IPS-NIHi11 (cell line): Measurements from ENCODE around the gene OR51A7.
A peak's percentile ranks its signal among the peaks of the same experiment; 100 is the strongest.
"Not testable (repeated sequence)": the region's sequence is repeated elsewhere in the genome, so short reads cannot be mapped to it uniquely, and the experiment has no call there.

Experiments
- DNase-seq: peaks from one replicate; pipeline ENCODE4 v3.0.0; 2012; ENCODE audit warnings: mixed read lengths, low spot score

Gene OR51A7, protein sequence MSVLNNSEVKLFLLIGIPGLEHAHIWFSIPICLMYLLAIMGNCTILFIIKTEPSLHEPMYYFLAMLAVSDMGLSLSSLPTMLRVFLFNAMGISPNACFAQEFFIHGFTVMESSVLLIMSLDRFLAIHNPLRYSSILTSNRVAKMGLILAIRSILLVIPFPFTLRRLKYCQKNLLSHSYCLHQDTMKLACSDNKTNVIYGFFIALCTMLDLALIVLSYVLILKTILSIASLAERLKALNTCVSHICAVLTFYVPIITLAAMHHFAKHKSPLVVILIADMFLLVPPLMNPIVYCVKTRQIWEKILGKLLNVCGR

DNA sequence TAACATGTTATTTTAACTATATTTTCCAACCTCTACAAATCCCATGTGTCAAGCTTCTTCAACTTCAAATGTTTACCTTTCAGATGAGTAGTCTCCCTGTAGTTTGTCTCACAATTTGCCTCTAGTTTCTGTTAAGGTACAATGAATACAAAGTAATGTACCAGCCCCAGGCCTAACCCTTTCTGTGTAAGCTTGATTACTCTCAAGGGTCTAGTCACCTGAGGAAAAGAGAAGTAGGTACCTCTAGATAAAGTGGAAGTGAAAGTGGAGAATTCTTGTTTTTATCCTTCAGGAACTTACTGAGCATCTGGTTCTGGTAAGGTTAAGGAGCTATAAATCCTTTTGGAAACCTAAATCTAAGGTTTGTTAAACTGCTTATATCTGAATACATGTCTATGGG is at the start of gene OR51A7:
Gene OR51A7, plus strand, starts transcription at position 300 of the 400 bp plus-strand sequence. CDS start 3,587 bp downstream, outside the sequence.
- no peak for DNase-seq

DNA sequence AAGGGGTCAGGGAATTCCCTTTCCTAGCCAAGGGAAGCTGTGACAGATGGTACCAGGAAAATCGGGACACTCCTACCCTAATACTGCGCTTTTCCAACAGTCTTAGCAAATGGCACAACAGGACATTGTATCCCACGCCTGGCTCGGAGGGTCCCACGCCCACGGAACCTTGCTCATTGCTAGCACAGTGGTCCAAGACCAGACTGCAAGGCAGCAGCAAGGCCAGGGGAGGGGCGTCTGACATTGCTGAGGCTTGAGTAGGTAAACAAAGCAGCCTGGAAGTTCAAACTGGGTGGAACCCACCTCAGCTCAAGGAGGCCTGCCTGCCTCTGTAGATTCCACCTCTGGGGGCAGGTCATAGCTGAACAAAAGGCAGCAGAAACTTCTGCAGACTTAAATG is 49.3 kb upstream of the OR51A7 start:
- DNase-seq, result not testable (repeated sequence)

DNA sequence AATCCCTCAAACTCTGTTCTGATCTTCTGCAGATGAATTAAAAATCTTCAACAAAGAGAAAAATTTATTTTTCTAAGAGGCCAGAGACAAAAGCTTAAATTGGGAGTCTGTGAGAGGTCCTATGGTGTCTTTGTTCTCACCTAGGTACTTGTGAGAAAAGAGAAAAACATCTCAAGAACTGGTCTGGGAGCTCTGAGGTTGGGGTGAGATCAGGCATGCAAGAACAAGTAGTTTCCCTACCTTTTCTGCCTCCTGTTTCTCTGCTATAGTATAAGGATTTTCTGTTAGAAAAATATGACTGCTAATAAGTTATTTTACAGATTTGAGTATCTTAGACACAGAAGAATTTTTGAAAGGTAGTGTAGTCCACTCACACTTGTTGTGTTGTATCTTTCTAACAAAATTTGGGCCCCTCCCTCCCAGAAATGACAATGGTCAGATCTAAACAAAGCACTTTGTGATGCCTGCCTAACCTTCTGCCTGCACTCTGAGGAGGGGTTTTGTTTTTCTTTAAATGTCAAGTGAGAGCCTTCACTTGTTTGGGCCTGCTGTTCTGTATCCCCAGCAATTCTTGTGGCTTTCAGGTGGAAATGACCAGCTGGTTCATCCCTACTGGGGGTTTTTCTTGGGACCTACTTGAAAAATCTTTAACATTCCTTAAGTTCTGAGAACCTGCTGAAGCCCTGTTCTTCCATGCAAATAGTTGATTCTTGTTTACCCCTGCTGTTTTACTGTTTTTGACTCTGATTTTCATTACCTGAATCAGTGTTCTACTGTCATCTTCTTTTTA is 40.9 kb upstream of the OR51A7 start:
- peak; percentile 22 for DNase-seq

DNA sequence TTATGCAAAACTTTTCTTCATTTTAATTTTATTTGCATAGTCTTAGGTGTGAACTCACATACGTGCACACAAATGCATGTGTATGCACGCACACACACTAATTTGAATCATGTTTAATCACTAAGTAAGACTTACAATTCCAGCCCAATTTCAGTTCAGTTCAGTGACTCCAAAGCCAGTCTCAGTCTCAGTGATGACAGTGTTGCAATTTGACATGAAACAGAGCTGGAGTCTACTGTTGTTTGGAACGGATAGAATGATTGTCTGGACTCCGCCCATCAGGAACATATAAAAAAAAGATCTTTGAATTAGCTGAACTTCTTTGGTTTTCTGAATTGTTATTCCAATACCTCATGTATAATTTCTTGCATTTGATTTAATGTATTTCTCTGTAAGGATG is 39.7 kb upstream of the OR51A7 start:
- DNase-seq, result no peak

DNA sequence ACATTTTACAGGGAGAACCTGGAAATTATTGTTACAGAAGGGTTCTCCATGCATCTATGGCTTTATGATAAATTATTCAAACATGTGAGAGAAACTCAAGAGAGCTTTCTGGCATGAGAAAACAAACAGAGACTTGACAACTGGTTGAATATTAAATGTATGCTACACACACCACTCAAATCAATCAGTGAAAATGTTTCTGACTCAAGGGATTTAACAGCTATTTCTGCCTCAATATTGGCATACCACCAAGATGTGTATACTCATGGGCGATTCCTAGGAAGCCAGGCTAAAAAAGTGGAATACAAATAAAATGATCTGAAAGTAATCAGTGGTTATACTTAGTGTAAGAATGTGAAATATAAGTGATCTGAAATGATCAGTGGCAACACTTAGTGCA is 37.7 kb upstream of the OR51A7 start:
- DNase-seq, result no peak

DNA sequence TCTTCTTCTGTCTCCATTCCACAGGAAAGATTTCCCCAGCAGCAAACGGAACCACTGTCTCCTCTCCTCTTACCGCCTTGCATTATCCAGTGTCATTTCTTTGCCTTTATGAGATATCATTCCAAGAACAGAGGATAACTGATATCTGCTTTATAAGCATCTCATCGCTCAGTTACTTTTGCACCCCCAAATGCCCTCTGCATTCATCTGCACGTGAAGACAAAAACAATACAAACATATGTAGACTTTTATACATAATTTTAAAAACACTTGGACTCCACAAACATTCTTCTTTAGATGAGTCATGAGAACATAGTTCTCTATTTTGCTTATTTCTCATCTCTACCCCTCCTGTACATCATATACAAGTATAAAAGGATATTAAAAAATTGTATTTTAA is 22.4 kb upstream of the OR51A7 start:
- no peak for DNase-seq

DNA sequence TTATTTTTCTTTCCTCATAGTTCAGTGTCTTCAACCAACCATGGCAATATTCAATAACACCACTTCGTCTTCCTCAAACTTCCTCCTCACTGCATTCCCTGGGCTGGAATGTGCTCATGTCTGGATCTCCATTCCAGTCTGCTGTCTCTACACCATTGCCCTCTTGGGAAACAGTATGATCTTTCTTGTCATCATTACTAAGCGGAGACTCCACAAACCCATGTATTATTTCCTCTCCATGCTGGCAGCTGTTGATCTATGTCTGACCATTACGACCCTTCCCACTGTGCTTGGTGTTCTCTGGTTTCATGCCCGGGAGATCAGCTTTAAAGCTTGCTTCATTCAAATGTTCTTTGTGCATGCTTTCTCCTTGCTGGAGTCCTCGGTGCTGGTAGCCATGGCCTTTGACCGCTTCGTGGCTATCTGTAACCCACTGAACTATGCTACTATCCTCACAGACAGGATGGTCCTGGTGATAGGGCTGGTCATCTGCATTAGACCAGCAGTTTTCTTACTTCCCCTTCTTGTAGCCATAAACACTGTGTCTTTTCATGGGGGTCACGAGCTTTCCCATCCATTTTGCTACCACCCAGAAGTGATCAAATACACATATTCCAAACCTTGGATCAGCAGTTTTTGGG is 21.6 kb upstream of the OR51A7 start, which contains the start of gene OR51T1:
Gene OR51T1, plus strand, starts transcription at position 41 of the 641 bp plus-strand sequence. Its CDS starts 0 bp downstream, at position 41.
- DNase-seq, result no peak

DNA sequence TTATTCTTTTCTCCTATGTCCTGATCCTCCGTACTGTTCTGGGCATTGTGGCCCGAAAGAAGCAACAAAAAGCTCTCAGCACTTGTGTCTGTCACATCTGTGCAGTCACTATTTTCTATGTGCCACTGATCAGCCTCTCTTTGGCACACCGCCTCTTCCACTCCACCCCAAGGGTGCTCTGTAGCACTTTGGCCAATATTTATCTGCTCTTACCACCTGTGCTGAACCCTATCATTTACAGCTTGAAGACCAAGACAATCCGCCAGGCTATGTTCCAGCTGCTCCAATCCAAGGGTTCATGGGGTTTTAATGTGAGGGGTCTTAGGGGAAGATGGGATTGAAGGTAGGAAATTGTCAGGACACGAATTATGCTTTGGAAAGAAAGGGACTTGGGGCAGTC is 21.0 kb upstream of the OR51A7 start:
- DNase-seq, result no peak

DNA sequence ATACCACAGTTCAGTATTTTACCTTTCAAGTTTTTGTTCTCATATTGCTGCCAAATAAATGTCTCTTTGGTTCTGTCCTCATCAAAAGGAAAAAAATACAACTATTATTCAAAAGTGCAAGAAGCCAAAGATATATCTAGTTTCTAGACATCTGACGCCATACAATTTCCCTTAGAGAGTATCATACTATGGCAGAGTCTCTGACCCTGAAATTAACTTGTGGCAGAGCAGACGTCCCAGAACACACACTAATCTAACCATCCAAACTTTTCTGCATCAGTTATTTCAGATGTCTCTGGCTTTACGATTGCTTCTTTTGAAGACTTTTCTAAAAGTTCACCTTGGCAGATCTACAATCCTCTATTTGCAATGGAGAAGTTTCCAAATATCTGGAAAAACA is 19.2 kb upstream of the OR51A7 start:
- DNase-seq, result no peak

DNA sequence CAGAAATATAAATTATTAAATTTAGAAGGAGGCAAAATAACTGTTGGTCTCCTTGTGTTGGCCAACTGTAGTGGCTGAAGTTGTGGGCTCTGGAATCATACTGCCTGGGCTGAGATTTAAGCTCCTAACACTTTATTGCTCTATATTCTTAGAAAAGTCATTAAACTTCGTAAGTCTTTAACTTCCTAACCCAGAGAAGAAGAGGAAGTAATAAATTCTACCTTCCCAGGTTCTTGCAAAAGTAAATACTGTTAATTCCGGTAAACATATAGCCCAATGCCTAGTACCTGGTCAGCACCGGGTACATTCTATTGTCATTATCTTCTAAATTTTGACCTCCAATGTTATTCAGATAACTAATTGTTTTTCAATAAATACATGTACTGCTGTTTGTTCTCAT is 17.4 kb upstream of the OR51A7 start:
- no peak for DNase-seq

DNA sequence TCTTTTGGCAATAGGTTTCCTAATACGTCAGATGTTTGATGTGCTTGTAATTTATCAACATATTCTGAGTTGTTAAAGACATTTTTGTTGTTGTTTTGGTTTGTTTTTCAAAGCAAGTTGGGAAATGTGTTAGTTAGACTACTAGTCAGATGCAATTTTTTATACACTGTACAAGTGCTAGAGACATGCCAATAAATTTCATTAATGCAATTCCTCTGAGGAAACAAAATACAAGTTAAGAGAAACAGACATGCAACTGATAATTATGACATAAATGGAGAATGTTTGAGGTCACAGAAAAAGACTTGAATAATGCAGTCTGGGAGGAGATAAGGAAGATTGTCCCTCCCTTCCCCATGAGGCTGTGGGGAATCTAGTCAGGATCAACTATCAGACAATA is 16.0 kb upstream of the OR51A7 start:
- DNase-seq, result no peak

DNA sequence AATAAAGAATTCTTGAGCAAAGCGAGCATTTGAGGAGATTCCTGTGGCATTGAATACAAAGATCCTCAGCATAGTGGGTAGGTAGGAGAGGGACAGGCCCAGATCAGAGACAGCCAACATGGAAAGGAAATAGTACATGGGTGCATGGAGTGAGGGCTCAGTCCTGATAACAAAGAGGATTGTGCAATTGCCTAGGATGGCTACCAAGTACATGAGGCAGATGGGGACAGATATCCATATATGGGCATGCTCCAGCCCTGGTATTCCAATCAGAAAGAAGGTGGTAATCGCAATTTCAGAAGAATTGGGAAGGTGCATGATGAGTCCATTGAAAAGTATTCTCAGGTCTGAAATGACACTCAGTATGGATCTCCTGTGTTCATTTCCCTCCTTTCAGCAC is 13.3 kb upstream of the OR51A7 start:
- no peak for DNase-seq

DNA sequence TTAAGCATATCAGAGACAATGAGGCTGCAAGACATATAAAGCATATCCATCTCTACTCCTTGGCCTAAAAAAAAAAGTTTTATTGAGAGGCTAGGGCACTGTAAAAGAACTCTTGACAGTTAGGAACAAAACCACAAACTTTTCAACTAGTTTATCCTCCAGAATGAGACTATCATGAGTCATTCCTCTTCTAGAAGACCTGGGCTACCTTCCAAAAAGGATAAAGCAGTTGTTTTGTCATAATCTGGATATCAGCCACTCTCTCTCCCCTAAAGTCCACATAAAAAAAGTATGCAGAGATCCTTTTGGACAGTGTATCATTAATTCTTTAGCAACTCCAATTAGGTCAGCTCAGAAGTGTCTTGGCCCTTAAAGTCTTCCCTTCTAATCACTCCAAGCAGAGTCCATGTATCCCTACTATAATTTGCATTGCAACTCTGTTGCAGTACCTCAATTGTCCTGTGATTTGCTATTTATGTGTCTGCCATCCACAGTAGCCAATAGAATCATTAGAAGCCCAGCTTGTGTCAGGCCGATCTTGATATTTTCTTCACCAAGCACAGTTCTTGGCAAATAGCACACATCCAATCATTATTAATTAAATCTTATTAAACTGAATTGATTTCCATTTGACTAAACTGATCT is 11.5 kb upstream of the OR51A7 start:
- no peak for DNase-seq

DNA sequence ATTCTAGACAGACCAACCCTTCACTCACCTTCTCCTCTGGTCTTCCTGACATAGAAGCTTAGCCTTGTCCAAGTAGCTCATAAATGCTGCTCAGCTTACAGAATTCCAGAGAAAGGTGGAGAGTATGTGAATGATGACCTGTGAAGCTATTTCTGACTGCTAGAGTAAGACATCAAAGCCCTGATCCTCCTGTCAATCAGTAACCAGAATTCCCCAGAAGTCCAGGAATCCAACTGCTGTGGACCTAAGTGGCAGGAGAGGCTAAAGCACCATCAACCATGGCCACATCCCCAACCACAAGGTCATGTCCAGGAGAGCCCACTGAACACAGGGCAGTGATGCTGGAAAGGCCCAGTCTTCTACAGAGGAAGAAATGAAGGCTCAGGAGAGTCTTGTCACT is 13.0 kb downstream of the OR51A7 start:
- DNase-seq, result no peak

DNA sequence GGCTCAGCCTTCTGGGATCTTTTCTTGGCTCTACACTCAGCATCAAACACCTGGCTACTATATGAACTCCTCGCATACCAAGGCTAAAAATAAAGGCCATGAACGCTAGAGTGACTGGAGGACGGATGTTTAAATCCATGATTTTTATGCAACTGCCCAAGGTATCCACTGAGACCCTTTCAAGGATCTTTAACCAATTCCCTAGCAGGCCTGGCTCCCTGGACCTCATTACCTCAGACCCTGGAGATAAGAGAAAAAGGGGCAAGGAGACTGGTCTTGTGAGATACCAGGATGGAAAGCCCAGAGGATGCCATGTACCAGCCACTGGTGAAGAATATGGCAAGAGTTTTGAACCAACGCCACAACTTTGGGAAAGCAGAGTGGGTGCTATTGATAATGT is 15.7 kb downstream of the OR51A7 start, which contains the start of gene OR51G2:
Gene OR51G2, minus strand, starts transcription at position 101 of the 400 bp plus-strand sequence. CDS start 3,687 bp downstream, outside the sequence.
- no peak for DNase-seq

DNA sequence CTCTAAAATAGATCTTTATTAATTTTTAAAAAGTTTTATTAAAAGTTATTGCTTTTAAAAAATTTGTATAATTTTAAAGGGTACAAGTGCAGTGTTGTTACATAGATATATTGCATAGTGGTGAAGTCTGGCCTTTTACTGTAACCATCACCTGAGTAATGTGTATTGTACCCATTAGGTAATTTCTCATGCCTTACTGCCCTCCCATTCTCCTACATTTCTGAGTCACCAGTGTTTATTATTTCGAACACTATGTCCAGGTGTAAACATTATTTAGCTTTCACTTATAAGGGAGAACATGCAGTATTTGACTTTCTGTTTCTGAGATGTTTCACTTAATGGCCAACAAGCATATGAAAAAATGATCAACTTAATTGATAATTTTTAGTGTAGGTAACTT is 18.2 kb downstream of the OR51A7 start:
- no peak for DNase-seq

DNA sequence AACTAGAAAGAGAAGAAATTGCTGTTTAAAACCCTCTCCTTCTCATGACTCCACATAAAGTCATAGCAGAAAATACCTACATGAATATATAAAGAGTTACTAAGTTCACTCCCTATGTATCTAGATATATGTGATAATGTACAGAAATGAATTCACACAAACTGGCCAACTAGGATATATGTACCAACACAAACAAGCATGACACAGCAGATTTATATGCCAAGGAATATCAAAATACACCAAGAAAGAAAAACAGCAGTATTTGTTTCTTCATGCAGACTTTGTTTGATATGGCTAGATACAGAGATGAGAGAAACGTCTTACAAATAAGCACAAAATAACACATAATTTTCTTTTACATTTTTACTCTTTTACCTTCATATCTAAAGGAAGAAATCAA is 18.7 kb downstream of the OR51A7 start:
- DNase-seq, result no peak

DNA sequence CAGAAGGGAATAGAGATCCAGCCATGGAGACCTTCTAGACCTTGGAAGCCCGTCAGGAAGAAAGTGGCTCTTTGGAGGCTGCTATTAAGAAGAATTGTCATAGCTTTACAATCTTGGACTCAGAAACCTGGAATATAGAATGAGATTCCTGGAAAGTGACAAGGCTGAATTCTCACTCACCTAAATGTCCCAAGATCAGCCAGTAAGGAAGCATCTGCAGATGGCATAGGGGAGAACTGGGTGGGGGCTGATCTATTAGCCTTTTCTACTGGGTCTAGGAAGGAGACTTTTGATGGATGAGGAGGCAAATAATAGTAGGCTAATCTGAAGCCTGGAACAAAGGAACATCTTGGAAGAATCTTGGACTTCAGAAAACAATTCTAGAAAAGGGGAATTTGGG is 20.7 kb downstream of the OR51A7 start, which contains the start of gene OR51G1:
Gene OR51G1, minus strand, starts transcription at position 101 of the 400 bp plus-strand sequence. Its CDS starts 0 bp downstream, at position 101.
- DNase-seq, result no peak

DNA sequence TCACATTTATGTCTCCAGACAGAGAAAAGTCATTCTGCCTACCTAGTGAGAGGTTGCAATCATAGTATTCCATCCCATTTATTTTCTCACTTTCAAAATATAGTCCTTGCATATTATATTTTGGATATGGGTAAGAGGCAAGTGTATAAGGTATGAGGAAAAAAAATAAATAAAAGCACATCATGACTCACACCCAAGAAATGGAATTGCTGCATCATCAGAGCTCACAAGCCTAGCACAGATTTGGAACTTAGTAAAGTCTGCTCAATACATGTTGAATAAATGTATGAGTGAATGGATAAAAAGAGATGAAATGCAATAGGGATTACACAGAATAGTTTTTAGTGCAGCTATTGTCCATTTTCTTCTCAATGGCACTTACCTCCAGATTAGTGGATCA is 23.0 kb downstream of the OR51A7 start:
- DNase-seq, result no peak

DNA sequence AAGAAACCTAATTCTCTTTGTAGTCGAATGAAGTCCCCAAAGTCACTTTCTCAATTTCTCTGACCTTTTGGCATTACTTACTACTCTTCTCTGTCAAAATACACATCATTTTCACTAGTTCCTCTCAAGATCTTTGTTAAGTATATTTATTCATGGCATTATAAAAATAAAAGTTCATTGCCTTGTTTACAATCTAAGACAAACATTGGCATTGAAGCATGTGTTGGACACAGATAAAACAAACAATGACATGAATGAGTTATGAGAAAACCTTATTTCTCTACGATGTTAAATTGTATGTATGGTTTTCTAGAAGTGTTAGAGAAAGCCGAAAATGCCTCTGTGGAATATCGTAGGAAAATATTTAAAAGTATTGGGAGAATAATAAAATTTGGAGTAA is 29.2 kb downstream of the OR51A7 start:
- DNase-seq, result no peak

DNA sequence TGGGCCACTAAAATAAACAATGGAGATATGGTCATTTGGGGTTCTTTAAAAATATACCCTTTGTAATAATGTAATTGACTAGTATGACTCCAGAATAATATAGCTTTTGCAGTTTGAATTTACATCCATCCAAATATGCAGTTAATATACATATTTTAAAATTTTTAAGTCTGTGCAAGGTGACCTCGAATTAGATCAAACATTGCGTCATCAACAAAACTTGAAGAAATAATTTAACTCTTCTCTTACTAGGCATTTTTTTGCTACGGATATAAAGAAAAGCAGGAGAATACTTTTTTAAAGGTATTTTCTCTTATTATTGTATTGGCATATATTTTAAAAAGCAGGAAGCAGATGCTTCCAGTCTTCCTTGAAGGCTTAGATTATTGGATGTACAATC is 33.2 kb downstream of the OR51A7 start:
- DNase-seq, result no peak

DNA sequence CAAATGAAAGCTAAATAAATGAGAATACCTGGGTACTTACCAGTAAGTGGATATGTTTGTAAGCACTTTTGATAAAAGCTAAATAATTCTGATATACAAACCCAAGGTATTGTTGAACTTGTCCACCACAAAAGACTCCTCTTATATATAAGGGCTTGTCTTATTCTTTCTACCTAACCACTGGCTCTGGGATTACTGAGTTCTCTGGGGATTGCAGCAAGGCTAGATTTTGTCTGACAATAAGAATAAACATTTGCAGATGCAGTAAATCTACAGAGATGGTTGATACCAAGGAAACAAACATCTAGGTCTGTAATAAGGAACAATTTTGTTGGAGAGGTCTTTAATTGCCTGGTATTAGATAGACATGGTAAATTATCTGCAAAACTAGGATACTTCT is 43.9 kb downstream of the OR51A7 start, which contains the start of gene OR51A4:
Gene OR51A4, minus strand, starts transcription at position 101 of the 400 bp plus-strand sequence. CDS start 505 bp downstream, outside the sequence.
- no peak for DNase-seq
